ENCODE results near the gene AKAP6. TPM values are rescaled to one million over a fixed set of nuclear protein-coding genes. Genes with fewer than 3 reads are reported as not detected.

Gene AKAP6
- total RNA-seq, 1 donor from 2014 or later = 600 TPM

GRCh38 chr14:32330351-32331111, 1.4 kb downstream of the AKAP6 start:
- DNase-seq = no peak
- Mint-ChIP-seq H3K9me3 (ENCODE audit: unreplicated experiment) (peaks cover 19% of the 10 kb centered on the region), H3K27ac (ENCODE audit: unreplicated experiment) (peak overlapping the region; percentile 100), H3K4me3 (ENCODE audit: unreplicated experiment) (peak overlapping the region; percentile 98), H3K36me3 (ENCODE audit: unreplicated experiment) (no peaks in the 10 kb centered on the region), H3K4me1 (ENCODE audit: low read depth, unreplicated experiment) (peaks cover 26% of the 10 kb centered on the region), H3K27me3 (ENCODE audit: unreplicated experiment) (peaks cover 3% of the 10 kb centered on the region)
- TF ChIP-seq, protein P1, sequence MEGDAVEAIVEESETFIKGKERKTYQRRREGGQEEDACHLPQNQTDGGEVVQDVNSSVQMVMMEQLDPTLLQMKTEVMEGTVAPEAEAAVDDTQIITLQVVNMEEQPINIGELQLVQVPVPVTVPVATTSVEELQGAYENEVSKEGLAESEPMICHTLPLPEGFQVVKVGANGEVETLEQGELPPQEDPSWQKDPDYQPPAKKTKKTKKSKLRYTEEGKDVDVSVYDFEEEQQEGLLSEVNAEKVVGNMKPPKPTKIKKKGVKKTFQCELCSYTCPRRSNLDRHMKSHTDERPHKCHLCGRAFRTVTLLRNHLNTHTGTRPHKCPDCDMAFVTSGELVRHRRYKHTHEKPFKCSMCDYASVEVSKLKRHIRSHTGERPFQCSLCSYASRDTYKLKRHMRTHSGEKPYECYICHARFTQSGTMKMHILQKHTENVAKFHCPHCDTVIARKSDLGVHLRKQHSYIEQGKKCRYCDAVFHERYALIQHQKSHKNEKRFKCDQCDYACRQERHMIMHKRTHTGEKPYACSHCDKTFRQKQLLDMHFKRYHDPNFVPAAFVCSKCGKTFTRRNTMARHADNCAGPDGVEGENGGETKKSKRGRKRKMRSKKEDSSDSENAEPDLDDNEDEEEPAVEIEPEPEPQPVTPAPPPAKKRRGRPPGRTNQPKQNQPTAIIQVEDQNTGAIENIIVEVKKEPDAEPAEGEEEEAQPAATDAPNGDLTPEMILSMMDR (IDR thresholded peaks at IDR 0.05; ENCODE audit: partially characterized antibody, unreplicated experiment) = no peak

DNA sequence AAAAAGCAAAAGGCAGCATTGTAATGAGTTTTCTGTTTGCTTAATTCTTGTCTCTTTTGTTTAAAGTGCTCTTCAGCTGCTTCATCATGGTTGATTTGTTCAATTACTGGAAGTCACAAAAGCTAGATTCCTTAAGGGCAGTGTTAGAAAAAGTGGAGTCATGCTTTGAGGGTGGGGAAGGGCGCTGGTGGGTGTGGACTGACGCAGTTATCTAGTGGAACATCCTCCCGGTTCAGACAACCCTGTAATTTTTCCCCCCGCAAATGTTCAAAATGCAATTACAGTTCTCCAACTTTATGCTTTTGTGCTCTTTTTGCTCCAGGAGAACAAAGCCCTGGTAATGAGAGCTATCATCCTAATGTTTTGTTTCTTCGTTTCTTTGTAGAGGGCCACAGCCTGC, 2.1 kb downstream of the AKAP6 start:
- TF ChIP-seq, protein P1 (IDR thresholded peaks at IDR 0.05; ENCODE audit: partially characterized antibody, unreplicated experiment) = no peak
- no peak for DNase-seq
- peak overlapping the region; percentile 98 for H3K4me3 Mint-ChIP-seq (ENCODE audit: unreplicated experiment)

GRCh38 chr14:32332415-32333316, 3.6 kb downstream of the AKAP6 start:
- Mint-ChIP-seq H3K4me3 (ENCODE audit: unreplicated experiment) (peak overlapping the region; percentile 98), H3K9me3 (ENCODE audit: unreplicated experiment) (peaks cover 16% of the 10 kb centered on the region), H3K27me3 (ENCODE audit: unreplicated experiment) (peaks cover 3% of the 10 kb centered on the region), H3K36me3 (ENCODE audit: unreplicated experiment) (no peaks in the 10 kb centered on the region), H3K4me1 (ENCODE audit: low read depth, unreplicated experiment) (peaks cover 36% of the 10 kb centered on the region), H3K27ac (ENCODE audit: unreplicated experiment) (peak overlapping the region; percentile 100)
- TF ChIP-seq, protein P1 (IDR thresholded peaks at IDR 0.05; ENCODE audit: partially characterized antibody, unreplicated experiment) = no peak
- DNase-seq = peak; percentile 41

More for the DNA sequence above, 2.1 kb downstream of the AKAP6 start:
- no peaks in the 10 kb centered on the region for H3K36me3 Mint-ChIP-seq (ENCODE audit: unreplicated experiment)
- H3K27ac Mint-ChIP-seq (ENCODE audit: unreplicated experiment) = peak overlapping the region; percentile 100
- peaks cover 3% of the 10 kb centered on the region for H3K27me3 Mint-ChIP-seq (ENCODE audit: unreplicated experiment)
- peaks cover 19% of the 10 kb centered on the region for H3K9me3 Mint-ChIP-seq (ENCODE audit: unreplicated experiment)
- peaks cover 26% of the 10 kb centered on the region for H3K4me1 Mint-ChIP-seq (ENCODE audit: low read depth, unreplicated experiment)

GRCh38 chr14:32336702-32337101, 7.6 kb downstream of the AKAP6 start:
- TF ChIP-seq, protein P1 (IDR thresholded peaks at IDR 0.05; ENCODE audit: partially characterized antibody, unreplicated experiment) = no peak
- Mint-ChIP-seq H3K27me3 (ENCODE audit: unreplicated experiment) (peaks cover 3% of the 10 kb centered on the region), H3K4me1 (ENCODE audit: low read depth, unreplicated experiment) (peaks cover 38% of the 10 kb centered on the region), H3K36me3 (ENCODE audit: unreplicated experiment) (peaks cover 10% of the 10 kb centered on the region), H3K27ac (ENCODE audit: unreplicated experiment) (peak overlapping the region; percentile 36), H3K9me3 (ENCODE audit: unreplicated experiment) (peaks cover 3% of the 10 kb centered on the region), H3K4me3 (ENCODE audit: unreplicated experiment) (peak overlapping the region; percentile 68)
- DNase-seq = no peak

Data from glutamatergic neuron (in vitro differentiated cells).